ENCODE measurements around the gene RNU1-3.
"Not testable (repeated sequence)": the region's sequence is repeated elsewhere in the genome, so short reads cannot be mapped to it uniquely, and the experiment has no call there.

The RNU1-3 gene

DNA sequence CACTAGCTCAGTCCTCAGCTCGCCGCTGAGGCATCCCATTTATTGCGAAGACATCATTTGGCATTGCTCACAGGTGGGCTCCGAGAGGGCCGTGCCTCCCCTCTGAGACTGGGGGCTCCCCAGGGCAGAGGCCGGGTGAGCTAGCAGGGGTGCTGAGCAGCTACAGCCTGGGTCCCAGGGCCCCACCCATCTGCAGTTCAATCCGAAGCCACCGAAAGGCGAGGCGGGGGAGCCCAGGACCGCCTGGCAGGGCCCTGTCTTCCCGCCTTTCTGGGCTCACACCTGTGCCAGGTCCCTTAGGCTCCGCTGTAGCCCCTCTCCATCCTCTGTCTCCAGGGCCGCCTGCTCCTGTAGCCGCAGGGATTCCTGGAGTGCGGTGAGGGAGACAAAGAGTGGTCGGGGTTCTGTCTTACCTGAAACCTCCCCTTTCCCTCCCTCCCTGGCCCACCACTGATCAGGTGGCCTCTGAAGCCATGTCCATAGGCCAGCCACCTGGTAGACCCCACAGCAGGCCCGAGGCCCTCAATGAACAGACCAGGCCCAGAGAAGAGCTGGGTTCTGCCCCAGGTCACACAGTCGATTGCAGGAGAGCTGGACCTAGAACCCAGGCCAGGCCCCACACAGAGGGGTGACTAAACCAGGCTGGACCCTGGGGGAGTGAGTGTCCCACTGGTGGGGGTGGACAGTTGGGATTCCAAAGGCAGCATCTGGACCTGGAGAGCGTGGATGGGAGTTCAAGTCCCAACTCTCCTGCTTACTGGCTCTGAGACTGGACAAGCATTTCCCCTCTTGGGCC lies 35.3 kb downstream of the RNU1-3 start:
- no peak for TF ChIP-seq POLR2A (IDR thresholded peaks at IDR 0.05; ENCODE audit: low read depth, low read length)
- DNase-seq (ENCODE audit: insufficient read length, low spot score) (no peak), FAIRE-seq (no peak)

DNA sequence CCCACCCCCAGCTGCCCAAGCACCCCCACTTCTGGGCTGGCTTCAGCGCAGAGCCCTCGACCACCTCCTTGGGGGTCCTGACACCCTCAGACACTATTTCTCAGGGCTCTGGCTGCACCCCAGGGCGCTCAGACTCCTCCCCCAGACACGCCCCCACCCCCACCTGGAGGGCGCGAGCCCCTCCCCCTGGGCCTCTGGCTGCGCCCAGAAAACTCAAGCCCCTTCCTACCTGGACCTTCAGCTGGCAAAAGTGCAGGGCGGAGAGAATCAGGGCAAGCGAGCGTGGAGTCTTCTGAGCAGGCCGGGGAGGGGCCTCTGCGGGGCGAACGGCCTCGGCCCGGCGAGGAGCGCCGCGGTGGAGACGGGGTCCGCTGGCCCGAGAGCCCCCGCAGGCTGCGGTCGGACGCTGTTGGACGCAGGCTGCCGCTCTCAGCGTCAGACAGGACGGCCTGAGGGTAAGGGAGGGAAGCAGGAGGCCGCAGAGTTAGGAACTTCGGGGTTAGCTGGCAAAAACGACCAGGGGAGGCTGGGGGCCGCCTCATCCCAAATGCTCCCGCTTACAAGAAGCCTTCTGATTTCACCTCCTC lies 36.0 kb downstream of the RNU1-3 start:
- DNase-seq (ENCODE audit: insufficient read length, low spot score) (no peak), FAIRE-seq (no peak)
- TF ChIP-seq POLR2A (IDR thresholded peaks at IDR 0.05; ENCODE audit: low read depth, low read length), result no peak

DNA sequence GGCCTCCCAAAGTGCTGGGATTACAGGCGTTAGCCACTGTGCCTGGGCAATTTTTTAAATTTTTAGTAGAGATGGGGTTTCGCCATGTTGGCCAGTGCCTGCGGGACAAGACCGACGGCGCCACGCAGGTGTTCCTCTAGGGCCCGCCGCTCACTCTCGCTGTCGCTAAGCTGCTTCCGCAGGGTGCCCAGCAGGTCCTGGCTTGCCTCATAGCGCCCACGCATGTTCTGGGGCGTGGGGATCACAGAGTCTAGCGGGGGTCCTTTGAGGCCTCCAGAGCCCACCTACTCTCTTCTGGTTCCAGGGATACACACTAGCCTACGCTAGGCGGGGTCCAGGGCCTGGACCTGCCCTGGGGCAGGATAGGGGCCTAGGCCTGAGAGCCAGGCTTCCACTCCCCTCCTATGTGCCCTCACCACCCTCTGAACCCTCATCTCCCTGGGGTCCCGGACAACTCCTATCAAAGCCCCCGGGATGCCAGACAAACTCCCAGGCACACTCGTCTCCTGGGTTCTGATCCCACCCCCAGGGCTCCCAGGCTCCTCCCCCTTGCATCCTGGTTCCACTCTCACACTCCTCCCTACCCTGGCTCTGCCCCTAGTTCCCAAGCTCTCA lies 36.7 kb downstream of the RNU1-3 start:
- not testable (repeated sequence) for DNase-seq (ENCODE audit: insufficient read length, low spot score); FAIRE-seq

DNA sequence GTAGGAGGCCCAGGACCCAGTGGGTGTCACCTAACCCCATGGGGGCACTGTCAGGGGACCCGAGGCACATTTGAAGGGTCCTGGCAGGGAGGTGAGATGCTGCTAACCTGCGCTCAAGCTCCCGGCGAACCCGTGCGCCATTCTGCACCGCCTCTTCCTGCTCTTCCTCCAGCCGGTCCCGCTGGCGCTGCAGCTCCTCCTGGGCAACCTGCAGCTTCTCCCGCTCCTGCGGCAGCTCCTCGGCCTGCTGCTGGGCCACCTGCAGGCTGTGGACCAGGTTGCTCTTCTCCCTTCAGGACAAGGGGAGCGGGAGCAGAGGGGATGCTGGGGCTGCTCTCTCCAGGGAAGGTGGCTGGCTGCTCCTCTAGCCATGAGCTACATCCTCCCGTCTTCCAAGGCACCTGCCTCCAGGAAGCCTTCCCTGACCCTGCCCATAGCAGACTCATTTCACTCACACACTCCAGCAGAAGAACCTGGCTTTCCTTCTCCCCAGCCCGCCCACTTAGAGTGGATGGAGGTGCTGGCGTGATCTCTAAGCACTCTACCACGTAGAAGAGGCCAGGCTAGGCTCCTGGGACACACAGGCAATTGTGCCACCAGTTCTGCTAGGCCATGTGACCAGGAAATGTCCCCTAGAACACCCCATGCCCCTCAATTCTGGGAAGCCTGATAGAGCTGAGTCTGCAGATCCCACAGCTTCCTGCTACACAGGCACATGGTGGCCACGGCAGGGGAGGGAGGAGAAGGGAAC lies 38.2 kb downstream of the RNU1-3 start:
- no peak for FAIRE-seq
- no peak for DNase-seq (ENCODE audit: insufficient read length, low spot score)
- no peak for TF ChIP-seq POLR2A (IDR thresholded peaks at IDR 0.05; ENCODE audit: low read depth, low read length)

DNA sequence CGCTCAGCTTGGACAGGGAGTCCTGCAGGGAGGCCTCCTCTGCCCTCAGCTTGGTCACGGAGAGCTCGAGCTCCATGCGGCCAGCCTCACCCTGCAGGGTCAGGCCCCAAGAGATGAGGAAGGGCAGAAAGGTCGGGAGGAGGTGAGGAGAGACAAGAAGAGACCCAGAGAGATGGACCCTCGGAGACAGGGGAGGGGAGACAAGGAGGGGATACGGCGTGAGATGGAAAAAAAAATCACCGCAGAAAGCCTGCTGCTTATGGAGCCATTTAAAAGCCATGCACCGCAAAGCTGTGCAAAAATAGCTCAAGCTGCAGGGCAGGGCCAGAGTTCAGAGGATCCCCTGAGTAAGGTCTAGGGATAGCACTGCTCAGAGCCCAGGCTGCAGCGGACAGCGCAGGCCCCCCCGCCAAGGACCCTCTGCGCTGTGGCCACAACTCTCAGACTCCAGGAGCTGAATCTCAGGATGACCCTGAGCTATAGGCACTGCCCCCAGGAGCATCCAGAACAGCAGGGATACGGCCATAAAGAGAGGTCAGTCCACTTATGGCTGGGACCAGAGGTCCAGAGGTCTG lies 40.3 kb downstream of the RNU1-3 start:
- DNase-seq (ENCODE audit: insufficient read length, low spot score); FAIRE-seq: not testable (repeated sequence)

DNA sequence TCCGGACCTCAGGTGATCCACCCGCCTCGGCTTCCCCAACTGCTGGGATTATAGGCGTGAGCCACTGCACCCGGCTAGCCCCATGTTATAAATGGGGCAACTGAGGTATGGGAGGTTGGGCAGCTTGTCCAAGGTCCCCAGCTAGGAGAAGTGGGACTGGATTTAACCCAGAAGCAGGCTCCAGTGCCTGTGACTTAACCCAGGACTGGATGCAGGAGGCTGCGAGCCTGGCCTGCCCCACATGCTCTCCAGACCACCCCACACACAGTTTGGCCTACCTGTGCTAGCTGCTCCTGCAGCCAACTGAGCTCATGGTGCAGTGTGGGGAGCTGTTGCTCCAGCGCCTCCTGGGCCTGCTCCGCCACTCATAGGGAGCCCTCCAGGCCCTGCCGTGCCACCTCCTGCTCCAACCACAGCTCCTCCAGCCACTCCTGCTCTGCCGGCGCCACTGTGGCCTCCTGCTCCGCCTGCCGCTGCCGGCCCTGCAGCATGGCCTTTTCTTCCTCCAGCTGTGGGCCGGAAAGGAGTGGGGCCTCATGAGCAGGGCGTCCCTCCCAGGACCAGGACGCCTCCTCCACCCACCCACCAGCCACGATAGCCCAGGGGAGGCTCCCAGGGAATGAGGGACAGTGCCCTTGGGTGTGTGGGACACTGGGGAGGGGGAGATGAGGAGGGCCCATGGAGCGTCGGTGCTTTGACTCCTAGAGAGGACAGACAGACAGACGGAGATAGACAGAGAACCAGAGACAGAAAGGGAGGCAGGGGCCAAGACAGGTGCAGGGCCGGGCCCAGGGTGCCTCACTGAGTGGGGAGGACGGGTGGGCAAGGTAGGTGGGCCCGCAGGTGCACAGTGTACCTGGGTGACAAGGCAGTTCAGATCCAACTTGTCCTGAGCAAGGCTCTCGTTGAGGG lies 41.0 kb downstream of the RNU1-3 start:
- DNase-seq (ENCODE audit: insufficient read length, low spot score) (no peak), FAIRE-seq (no peak)
- no peak for TF ChIP-seq POLR2A (IDR thresholded peaks at IDR 0.05; ENCODE audit: low read depth, low read length)

DNA sequence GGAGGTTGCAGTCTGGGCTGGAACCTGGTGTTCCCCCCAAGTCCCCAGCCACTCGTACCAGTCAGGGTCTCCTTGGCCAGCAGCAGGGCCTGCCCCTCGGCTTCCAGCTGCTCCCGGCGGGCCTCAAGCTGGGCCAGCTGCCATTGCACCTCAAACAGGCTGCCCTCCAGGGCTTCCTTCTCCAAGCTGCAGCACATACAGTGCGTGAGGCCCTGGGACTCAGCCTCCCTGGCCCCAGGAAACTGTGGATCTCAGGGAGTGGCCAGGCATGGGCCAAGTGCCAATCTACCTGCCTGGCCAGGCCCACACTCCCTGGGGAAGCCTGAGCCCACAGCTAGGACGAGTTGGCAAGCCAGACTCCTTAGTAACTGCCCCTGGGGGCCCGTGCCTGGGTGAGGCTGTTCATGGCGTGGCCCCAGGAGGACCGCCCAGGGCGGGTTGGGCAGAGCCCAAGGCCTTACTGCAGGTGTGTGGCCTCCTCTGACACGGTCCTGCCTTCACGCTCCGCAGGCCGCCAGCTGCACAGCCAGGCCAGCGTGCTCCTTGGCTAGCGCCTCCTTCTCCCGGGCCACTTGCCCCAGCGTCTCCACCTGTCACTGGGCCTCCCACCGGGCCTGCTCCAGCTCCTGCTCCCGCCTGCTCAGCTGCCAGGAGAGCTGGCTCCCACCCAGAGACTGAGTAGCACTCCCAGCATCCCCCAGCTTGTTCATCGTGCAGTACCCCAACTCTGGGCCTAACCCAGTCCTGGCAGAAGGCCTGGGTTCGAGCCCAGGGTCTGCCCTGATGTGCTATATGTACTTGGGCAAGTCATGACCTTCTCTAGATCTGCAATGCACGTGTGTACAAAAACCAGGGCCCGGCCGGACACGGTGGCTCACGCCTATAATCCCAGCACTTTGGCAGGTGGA lies 42.7 kb downstream of the RNU1-3 start:
- DNase-seq (ENCODE audit: insufficient read length, low spot score); FAIRE-seq: not testable (repeated sequence)

DNA sequence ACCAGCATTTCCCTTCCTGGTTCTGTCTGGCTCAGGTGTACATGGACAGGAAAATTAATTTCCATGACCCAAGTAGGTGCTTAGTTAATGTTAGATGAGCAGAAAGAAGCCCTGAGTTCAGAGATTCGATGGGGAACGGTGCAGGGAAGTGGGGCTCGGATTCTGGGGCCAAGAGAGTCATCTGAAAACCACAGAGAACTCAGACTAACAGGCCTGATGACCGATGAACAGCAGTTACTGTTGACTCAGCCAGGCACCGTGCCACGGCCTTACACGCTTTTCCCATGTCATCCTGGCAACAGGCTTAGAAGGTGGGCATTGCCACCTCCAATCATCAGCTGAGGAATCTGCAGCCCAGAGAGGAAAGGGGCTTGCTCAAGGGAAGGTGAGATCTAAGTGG lies 43.4 kb downstream of the RNU1-3 start:
- DNase-seq (ENCODE audit: insufficient read length, low spot score), result peak; percentile 79

DNA sequence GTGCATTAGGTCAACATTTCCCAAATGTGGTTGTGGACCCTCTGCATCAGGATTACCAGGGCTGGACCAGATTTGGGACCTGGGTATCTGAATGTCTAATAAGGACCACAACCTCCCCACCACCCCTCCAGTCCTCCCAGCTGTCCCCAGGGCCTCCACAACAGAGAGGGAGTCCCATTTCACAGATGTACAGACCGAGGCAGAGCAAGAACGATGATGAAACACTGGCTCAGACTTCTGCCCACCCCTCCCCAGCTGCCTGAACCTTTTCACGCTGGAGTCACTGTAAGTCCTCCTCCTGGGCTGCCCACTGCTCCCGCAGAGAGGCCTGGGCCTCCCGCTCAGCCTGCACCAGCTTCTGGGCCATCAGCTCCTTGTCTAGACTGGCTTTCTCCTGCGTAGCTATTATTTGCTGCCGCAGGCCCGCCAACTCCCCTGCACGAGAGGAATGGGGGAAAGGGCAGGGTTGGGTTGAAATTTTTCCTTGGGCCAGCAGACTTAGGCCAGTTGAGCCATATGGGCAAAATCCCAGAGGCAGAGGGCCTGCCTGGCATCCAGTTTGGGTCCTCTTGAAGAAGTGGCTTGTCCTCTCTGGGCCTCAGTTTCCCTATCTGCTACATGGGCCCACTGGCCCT lies 45.0 kb downstream of the RNU1-3 start:
- not testable (repeated sequence) for FAIRE-seq; DNase-seq (ENCODE audit: insufficient read length, low spot score)

More for the DNA sequence above, 43.4 kb downstream of the RNU1-3 start:
- FAIRE-seq, result peak; percentile 78

DNA sequence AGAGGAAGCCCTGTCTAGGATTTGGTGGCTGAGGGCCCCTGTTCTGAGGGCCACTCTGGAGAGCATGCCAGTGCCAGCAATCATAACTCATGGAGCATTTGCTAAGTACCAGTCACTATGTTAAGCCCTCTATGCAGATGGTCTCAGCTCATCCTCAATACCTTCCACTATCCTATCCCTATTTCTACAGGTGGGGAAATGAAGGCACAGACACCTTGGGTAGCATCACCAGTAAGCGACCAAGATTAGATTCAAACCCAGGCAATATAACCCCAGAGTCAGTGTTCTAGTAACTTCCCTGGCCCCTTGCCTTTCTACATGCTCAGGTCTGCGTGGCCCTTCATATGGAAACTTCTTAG lies 45.5 kb downstream of the RNU1-3 start:
- FAIRE-seq (no peak), DNase-seq (ENCODE audit: insufficient read length, low spot score) (no peak)
- no peak for TF ChIP-seq POLR2A (IDR thresholded peaks at IDR 0.05; ENCODE audit: low read depth, low read length)

DNA sequence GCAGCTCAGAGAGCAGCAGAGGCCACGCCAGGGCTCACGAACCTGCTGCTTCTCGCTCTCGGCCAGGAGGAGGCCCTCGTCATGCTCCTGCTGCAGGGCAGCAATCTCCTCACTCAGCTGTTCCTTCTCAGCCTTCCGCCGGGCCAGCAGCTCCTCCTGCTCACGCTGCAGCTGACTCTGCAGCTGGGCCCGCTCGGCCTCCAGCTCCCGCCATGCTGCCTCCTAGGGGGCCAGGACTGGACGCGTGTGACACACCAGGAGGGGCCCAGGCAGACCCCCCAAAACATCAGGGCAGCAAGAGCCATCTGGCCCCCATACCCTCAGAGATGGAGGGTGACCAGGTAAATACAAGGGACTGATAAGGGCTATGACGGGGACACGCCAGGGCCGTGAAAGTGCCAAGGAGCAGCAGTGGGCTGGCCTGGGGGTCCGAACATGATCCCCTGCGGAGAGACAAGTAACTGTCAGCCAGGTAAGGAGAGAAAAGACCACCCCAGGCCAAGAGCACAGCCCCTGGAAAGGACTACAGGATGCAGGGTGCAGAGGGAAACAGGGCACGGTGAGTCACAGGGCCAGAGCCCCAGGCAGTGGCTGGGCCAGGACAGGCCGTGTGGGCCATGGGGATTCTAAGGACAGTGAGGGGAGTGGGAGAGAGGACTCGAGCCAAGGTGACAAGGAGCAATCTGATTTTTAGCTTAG lies 46.8 kb downstream of the RNU1-3 start:
- not testable (repeated sequence) for DNase-seq (ENCODE audit: insufficient read length, low spot score); FAIRE-seq

Data from H54 (cell line).